Spleen (tissue), 7 donors: ENCODE measurements around the gene GPR137.

Source experiments
- CTCF ChIP-seq, 11 experiments: fragments of 200-600 bp in 7 of 11; fragments of 450-650 bp in 4 of 11; sonication (generic) in 4 of 11; IDR thresholded peaks in 8 of 11; conservative IDR thresholded peaks in 3 of 11; 1 replicate in 7 of 11; 2 replicates in 4 of 11; pipeline versions ENCODE4 v1.4.0 to v1.8.0; 2016 to 2021; ENCODE audit warnings: antibody characterized with exemption in 11 of 11, inconsistent platforms in 4 of 11, mild to moderate bottlenecking in 1 of 11
- POLR2A ChIP-seq, 3 donors: fragments of 450-650 bp; IDR thresholded peaks; one replicate each; pipeline ENCODE4 v1.5.1; 2017; ENCODE audit warnings: antibody characterized with exemption in 3 of 3, mild to moderate bottlenecking in 1 of 3
- POLR2AphosphoS5 ChIP-seq, 3 donors: sonication (generic); formaldehyde crosslinking; IDR thresholded peaks; one replicate each; pipeline ENCODE4 v1.5.1; 2017; ENCODE audit warnings: antibody characterized with exemption in 3 of 3
- donor health status: DM: no; HTN: no; CAD: no; lungs with moderate emphysema.
- donor health status: DM: no; HTN: no; CAD: no.
- donor health status: DM: no; HTN: no; CAD: no.

DNA sequence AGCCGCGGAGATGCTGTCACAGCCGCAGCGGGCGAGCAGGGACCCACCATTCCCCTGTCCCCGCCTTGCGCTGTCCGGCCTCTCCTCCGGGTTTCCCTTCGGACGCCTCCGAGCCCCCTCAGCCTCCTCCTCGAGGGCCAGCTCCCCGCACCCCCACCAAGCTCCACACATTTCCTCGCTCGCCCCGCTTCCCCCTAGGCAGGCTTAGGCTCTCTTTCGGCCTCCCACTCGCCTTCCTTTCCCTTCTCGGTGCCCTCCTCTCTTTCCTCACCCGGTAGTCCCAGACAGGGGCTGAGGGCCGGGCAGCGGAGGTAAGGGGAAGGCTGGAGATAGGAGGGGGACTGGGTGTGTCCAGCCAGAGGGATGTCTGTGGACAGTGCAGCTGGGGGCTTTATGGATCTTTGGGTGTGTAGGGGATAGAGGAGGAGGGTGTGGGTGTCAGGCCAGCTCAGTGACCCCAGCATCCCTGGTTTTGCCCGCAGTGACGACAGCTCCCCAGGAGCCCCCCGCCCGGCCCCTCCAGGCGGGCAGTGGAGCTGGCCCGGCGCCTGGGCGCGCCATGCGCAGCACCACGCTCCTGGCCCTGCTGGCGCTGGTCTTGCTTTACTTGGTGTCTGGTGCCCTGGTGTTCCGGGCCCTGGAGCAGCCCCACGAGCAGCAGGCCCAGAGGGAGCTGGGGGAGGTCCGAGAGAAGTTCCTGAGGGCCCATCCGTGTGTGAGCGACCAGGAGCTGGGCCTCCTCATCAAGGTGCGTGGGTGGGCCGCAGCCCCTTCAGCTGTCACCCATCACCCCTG lies 7.0 kb downstream of the GPR137 start:
- TF ChIP-seq CTCF (IDR thresholded peaks at IDR 0.05 in 8 of 11, conservative IDR thresholded peaks at IDR 0.05 in 3 of 11), result no peak
- no peak for TF ChIP-seq POLR2A (IDR thresholded peaks at IDR 0.05)
- no peak for TF ChIP-seq POLR2AphosphoS5 (IDR thresholded peaks at IDR 0.05)
